D341Med (cell line): ENCODE results near the gene CTNNAL1.
A peak's percentile ranks its signal among the peaks of the same experiment; 100 is the strongest.
"Not testable (repeated sequence)": the region's sequence is repeated elsewhere in the genome, so short reads cannot be mapped to it uniquely, and the experiment has no call there.

Experiments
- DNase-seq: peaks from one replicate; pipeline ENCODE4 v3.0.0; 2012; ENCODE audit warnings: low spot score

Gene CTNNAL1

DNA sequence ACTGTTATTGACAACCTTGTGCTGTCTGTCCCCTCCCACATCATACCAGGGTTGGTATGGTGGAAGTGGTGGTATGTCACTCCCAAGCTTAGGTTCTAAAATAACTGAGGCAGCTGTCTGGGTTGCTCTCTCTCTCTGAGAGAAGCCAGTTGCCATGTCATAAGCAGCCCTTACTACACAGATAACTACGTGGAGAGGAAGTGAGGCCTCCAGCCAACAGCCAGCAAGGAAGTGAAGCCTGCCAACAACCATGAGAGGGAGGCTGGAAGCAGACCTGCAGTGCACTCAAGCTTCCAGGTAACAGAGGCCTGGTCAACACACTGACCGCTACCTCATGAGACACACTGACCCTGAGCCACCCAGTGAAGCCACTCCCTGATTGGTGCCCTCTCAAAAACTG lies 18.6 kb downstream of the CTNNAL1 start:
- no peak for DNase-seq

DNA sequence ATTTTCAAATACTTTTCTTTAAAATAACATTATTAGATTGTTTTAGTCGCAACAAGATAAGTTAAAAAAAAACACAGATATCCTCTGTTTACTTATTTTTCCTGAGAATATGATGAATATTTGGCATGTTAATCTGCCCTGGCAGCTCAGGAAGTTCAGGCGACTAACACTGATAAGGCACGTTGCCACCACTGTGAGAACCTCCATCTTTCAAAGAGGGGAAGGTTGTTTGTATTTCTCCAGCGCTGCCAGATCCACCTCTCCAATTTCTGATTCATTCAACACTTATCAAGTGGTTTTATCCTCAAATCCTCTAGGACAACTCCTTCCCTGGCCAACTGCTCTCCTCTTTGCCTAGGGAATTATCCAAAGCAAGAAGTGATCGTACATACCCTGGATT lies 21.8 kb downstream of the CTNNAL1 start:
- no peak for DNase-seq

DNA sequence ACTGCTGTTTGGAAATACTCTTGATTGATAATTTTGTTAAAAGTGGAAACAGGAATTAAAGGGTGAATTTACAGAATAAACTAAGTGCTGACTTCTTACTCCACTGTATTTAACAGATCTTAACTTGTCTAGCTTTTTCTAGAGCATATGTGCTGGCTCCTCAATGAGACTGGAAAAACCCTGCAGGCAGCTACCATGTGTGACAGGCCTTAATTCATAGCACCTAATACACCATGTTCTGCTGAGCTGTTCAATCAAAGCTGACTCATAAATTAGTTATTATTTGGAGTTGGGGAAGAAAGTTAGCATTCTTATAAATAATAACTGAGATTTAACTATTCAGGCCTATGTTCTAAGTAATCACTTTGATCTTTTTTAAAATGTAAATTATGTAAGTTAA lies 29.4 kb downstream of the CTNNAL1 start:
- no peak for DNase-seq

DNA sequence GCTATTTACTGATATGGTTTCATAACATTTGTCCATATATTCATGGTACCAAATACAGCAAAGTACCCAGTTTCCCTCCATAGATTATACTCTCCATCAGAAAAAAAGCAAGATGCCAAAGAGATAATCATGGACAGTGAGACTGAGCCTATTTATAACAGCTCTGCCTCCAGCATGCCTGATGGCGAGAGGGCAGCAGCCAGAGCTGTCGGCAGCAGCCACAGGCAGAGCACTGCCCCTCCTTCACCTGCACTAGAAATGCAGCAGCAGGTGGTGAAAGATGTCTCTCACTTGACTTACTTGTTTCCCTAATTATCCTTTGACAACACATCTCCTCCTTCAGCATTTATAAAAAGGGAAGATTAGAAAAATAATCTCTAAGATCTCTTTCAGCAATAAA lies 32.4 kb downstream of the CTNNAL1 start:
- DNase-seq, result no peak

DNA sequence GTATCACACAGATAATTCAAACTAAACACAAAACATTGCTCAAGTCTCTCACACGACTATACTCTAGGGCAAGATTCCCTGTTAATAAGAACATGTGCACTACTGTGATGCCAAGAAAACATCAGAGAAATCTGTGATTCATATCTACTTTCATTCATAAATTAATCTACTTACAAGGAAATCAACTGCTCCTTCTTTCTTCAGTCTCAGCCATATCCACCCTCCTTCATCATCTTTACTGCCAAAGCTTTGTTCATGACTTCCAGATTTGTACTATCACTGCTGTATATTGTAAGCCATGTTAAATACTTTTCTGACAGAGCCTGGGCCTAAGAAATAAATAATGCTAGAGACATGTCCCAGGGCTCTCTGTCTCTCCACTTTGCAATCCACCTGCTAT lies 35.1 kb downstream of the CTNNAL1 start:
- no peak for DNase-seq

DNA sequence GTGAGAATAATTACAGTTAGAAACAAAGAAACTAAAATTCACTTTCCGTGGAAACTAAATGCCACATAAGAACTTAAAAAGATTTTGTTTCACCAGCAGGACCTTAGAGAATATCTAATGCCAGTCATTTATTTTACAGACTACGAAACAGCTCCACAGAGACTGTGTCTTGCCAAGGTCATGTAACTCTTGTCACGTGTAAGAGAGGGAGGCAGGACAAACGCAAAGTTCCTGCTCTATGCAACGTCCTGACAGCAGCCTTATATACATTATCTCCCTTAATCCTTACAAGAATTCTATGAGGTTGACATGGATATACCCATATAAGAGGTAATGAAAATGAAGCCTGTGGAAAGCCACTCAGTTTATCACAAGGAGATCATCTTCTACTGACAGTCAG lies 39.4 kb downstream of the CTNNAL1 start:
- no peak for DNase-seq

DNA sequence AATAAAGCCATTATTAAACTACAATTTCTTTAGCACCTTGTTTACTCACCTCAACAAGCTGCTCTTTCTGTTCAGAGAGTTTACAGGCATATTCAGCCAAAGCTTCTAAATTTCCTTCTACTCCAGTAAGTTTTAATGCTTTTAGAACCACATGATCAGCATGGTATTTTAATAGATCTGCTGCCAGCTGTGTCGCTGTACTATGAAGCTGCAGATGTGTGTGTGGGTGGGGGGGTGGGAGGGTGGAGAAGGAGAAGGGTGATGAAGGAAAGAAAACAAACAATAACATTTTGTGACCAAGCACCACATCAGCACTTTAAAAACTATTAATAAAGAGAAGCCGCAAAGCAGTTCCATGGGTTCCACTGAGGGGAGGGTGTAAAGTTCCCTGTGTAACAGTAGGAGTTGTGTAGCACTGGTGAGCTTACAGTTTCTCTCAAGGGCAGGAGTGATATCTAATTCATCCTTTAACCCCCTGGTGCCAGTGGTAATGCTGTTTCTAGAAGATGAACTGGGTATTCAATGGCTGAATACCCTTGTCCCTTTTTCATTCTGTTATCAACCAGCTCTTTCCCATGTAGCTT lies 40.6 kb downstream of the CTNNAL1 start:
- no peak for DNase-seq

DNA sequence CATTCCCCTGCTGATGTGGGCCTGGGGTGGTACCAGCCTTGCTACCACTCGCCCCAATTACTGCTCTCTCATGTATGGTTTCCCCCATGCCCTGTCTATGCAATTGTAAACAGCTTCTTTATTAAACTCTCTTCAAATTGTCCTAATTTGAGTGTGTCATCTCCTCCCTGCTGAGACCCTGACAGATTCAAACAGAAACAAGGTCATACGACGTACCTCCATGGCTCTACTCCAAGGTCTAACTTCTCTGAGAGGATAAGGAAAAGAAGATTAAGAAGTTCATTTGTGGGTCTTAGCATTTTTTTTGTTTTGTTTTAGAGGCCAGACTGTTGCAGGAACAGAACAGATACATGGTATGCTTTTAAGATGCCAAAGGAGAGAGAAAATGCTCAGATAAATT lies 41.1 kb downstream of the CTNNAL1 start:
- DNase-seq, result peak; percentile 17

DNA sequence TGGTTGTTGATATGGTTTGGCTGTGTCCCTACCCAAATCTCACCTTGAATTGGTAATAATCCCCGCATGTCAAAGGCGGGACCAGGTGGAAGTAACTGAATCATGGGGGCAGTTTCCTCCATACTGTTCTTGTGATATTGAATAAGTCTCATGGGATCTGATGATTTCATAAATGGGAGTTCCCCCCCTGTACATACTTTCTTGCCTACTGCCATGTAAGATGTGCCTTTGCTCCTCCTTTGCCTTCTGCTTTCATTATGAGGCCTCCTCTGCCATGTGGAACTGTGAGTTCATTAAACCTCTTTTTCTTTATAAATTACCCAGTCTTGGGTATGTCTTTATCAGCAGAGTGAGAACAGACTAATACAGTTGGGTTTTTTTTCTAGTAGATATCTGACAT lies 41.9 kb downstream of the CTNNAL1 start:
- DNase-seq, result not testable (repeated sequence)

DNA sequence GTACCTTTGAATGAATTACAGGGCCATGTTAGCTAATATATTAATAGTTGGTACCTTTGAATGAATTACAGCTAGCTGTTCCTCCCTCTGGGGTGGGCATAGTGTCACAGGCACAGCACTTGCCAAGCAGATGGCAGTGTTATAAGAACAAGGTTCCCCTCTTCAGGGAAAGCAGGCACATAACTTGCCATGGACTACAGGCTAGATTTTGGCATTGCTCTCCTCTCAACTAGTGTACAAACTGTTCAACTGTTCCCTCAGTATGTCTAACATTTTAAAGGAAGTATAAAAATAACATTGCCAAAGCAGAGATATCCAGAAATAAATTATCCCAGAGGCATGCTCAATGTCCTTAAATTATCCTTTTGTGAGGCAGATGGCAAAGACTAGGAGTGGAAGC lies 45.4 kb downstream of the CTNNAL1 start:
- DNase-seq, result no peak

DNA sequence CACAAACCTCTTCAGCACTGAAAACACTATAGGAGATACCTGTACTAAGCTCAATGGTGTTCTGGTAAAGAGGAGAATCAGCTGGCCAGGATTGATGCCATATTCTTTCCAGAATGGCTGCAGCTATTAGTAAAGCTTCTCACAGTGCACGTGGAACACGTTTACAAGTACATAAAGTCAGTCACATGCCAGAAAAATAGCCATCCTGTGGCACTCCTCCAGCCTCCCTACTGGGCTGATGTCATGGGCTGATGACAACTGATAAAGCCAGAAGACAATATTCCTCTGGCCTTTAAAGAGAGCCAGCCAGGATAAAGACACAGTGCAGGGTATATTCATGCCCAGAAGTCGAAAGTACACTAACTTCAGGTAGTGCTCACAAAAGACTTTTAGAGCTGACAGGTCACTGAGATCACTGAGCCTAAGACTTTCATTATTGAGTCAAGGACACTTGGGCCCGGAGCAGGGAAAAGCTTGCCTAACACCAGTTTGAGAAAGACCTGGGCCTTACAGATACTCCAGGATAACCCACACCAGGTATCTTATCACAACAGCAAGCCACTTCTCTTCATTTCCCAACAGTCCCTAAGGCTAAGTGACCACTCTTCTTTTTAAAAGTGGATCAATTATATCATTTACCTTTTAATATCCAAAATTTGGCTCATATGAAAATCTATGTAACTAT lies 49.7 kb downstream of the CTNNAL1 start:
- DNase-seq, result no peak

DNA sequence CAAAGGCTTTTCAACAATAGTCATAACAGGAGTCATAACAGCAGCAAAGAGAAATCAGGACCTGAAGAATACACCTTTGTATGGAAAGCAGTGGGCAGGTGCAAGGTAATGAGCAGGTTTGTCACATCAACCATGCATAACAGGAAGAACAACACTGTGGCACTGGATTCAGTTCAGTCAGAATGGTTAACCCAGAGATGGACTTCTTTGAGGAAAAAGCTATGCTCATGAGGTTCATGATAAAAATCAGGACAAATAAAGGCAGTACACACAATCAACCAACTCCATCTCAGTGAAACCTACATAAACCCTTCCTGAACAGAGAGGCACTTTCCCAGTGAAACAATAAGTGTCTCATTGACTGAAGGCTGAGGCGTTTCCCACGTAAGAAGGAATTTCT lies 52.1 kb downstream of the CTNNAL1 start:
- no peak for DNase-seq

DNA sequence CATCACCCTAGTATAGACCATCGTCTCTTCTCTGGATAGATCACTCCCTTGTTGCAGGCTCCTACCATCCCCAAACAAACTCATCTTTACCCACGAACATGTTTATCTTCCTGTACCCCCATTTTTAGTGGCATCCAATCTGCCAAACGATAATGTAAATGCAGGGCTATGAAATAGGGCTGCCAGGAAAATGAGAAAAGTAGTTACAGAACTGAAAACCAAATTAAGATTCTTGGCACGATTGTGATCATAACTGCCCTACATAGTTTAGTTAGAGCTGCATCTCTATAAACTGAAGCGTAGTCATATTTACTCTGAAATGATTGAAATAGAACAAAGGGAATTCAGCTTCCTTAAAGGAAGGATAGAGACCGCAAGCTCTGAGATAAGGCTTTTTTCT lies 53.0 kb downstream of the CTNNAL1 start:
- no peak for DNase-seq

DNA sequence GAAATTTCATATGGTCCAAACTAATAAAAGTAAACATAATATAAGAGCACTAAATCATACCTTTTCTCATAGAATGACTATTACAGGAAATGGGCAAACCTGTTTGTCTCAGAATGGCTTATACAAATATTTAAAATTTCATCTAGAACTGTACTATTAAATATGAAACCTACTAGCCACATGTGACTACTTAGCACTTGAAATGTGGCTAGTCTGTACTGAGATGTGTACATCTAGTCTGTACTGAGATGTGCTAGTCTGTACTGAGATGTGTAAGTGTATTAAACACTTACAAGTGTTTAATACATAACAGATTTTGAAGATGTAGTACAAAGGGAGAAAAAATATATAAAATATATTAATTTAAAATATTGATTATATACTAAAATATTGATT lies 56.7 kb downstream of the CTNNAL1 start:
- DNase-seq, result no peak

DNA sequence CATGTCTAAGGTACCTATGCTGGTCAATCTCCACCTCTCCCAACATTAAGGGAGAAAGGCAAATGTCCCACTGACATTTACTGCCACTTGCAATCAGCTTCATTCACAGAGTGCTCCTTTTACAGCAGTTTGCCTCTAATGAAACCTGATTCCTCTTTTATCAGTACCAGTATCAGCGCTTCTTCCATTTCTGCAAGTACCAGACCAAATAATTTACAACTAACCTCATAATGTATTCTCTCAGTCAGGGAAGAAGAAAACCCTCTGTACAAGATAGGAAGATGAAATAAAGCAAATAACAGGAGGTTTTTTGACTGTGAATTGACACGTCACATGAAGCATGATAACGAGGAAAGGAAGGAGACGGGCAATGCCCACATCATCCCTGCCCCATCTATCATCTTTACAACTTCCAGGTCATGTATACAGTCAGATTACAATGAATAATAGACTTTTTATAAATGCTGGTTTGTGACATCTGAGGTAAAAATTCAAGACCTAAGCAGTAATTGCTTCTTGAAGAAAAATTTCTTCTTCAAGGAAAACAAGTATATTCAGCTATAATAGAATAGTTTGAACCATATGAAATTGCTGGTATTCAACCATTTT lies 57.2 kb downstream of the CTNNAL1 start:
- no peak for DNase-seq

DNA sequence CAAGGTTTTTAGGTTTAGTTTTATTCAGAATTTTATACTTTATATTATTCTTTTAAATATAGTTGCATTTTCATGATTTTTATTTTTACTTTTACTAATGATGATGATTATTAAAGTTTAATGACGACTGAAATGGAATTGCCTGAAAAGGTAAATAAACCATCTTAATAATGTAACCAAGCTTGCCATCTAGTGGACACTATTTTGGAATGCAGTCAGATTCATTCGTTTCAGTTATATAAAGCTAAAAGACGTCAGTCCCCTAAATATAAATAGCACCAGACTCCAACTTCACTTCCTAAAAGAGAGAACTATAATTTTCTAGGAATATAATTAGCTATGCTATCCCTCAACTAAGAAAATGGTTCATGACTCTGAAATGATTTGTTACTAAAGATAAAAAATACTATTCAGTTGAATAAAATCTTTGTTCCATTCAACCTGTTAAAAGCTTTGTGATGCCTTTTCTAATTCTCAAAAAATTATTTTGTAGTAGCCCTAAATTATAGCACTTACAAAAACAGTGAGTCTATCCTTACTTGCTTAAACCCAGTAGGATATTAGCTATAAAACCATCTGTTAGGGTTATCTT lies 59.2 kb downstream of the CTNNAL1 start:
- peak; percentile 31 for DNase-seq

DNA sequence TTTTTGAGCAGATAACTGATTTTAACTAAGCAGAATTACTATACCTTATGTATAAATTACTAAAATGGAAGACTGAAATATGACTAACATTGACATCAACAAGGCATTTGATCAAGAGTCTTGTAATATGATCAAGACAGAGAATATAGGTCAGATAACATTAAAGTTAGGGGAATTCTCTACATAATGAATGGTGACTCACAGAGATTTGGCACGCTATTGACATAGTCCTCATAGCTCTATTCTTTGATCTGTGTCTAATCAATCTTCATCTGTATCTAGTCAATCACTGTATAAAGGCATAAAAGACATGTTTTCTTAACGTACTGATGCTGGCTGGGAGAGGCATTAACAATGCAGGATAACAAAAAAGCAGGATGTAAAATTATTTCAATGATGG lies 61.7 kb downstream of the CTNNAL1 start:
- no peak for DNase-seq

DNA sequence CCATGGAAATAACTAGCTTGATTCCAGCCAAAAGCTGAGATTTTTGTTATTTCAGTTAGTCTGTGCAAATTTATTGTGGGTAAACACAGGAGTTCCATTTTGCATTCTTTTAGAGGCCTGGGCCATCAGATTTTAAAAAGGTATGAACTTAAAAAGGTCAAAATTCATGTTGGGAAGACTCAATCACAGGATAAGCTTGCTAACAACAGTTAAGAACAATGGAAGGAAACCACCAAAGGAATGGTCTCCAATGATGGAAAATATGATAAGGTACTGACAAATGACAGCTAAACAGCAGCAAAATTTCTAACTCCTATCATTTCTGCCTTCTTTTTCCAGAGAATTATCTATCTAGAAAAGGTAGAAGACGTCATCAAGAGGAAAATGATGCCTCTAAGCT lies 63.1 kb downstream of the CTNNAL1 start:
- no peak for DNase-seq

DNA sequence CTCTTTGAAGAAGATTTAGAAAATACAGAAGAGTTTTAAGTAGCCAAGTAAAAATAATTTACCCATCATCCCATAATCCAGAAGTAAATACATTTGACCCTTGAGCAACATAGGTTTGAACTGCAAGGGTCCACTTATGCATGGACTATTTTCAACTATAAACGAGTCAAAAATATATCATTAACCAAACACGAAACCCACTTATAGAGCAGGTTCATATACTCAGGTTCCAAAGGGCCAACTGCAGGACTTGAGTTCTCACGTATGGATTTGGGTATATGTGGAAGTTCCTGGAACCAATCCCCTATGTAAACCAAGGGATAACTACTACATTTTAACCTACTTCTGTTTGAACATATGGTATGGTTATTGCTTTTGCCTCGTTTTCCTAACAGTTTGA lies 73.3 kb downstream of the CTNNAL1 start:
- no peak for DNase-seq

DNA sequence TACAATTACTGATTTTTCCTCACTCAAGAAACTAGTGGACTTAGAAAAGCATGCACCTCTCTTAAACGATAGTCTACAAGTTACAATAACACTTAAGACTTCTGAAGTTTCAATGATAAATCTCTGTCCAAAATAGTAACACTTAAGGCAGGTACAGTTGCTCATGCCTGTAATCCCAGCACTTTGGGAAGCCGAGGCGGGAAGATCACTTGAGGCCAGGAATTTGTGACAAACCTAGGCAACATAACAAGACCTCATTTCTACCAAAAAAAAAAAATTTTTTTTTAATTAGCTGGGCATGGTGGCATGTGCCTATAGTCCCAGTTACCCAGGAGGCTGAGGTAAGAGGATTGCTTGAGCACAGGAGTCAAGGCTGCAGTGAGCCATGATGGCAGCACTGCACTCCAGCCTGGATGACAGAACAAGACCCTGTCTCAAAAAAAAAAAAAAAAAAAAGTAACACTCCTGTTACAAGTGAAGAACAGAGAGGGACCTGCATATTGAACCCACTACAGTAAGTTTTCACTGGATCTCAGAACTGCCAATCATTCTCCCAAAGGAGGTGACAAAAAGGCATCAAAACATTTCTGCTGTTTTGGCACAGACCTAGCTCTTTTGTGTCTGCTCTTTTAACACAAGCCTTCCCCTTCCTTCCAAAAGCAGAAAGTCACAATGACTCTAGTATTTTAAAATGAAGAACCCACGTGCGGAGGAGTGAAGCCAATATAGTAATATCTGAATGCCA lies 75.6 kb downstream of the CTNNAL1 start:
- no peak for DNase-seq

DNA sequence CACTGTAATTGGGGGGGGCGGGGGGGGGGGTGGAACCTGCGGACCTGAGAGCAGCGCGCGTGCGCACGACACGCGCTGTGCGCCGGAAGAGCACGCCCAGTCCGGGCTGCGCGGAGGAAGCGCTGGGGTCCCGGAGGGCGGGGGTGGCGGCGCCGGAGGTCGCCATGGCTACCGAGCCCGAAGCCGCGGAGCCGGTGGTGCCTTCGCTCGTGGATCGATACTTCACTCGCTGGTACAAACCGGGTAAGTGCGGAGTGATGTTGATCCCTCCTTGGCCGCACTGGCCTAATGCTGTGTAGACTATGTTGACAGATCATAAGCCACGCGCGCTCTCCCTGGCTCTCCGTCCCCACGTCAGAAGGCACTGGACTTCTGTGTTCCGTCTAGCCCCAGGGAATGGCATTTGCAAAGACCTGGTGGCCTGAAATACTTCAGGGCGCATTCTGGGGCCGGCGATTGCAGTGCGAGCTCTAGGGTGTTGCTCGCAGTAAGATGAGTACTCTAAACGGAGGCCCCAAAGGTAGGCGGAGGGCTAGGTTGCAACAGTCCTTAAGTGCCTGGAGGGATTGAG lies 78.9 kb downstream of the CTNNAL1 start, which contains the start of gene ABITRAM:
TSS of gene ABITRAM (plus strand) at position 78 of the 571 bp plus-strand sequence. CDS start at position 165, 87 bp downstream.
- DNase-seq, result peak; percentile 96

DNA sequence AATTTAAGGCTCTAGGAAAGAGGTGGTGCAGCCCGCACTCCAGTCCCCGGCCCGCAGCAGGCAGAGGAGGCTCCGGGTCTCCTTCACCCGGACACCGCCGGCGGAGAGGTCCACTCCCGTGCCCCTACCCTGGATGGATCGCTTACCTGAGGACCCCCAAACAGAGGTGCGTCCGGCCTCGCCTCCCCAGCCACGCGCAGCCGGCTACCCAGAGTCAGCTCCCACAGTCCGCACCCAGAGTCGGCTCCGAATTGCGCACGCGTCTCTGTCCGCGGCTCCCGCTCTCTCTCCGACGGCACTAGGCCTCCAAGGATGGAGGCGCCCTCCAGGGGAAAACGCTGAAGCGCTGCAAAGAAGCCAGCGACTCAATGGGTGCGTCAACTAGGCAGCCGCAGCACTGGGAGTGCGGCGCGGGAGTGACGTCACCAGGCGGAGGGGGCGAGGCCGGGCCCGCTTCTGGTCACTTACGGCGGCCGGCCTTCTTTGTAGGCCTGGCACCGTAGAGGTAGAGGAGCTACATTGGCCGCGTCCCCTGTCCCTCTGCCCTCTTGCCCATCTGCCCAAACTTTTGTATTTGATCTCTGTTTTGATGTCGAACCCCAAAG lies 79.5 kb downstream of the CTNNAL1 start, which contains the start of gene ELP1:
TSS of gene ELP1 (minus strand) at position 407 of the 605 bp plus-strand sequence. CDS start 2,978 bp downstream, outside the sequence.
- peak; percentile 94 for DNase-seq
